B cell (primary cell): ENCODE measurements around the gene STK4. TPM values are rescaled to one million over a fixed set of nuclear protein-coding genes. Genes with fewer than 3 reads are reported as not detected.

Experiments used
- ATAC-seq: fragments of 200-7000 bp; cut with Tn5 transposase; one replicate; pipeline ENCODE4 v1.10.0; 2021; ENCODE audit warnings: low read depth, mild to moderate bottlenecking, moderate number of reproducible peaks, moderate library complexity
- CTCF ChIA-PET: fragments of 350-600 bp; sonication (Branson Sonifier 250); formaldehyde crosslinking; loops from one replicate; lab custom pipeline; 2021; ENCODE audit warnings: antibody characterized with exemption, inconsistent platforms; lab: Charles Lee
- POLR2A ChIA-PET: fragments of 350-600 bp; sonication (Branson Sonifier 250); formaldehyde crosslinking; loops from one replicate; lab custom pipeline; 2021; ENCODE audit warnings: antibody characterized with exemption; lab: Charles Lee
- DNase-seq: peaks from one replicate; pipeline ENCODE4 v3.0.0; 2013
- H2AFZ ChIP-seq: 2 replicates; pipeline ENCODE4 v1.6.1; 2012; ENCODE audit warnings: mild to moderate bottlenecking, low read depth, low read length; ENCODE audit not compliant: insufficient read depth, poor library complexity, severe bottlenecking
- H3K27ac ChIP-seq, 2 donors: 1 replicate in 1 of 2; 2 replicates in 1 of 2; pipeline ENCODE4 v1.5.1; 2012 to 2013; ENCODE audit warnings: low read length in 2 of 2, mild to moderate bottlenecking in 2 of 2, moderate library complexity in 1 of 2
- H3K27me3 ChIP-seq, 4 experiments: fragments of 200-600 bp in 1 of 4; sonication (generic) in 1 of 4; replicated peaks in 1 of 4; 1 replicate in 2 of 4; 2 replicates in 2 of 4; pipeline versions ENCODE4 v1.6.1 to v1.7.0; 2013 to 2016; ENCODE audit warnings: low read length in 3 of 4, mild to moderate bottlenecking in 2 of 4, mixed read lengths in 1 of 4, moderate library complexity in 1 of 4; ENCODE audit not compliant: insufficient read depth in 4 of 4, control insufficient read depth in 3 of 4; ENCODE audit errors: control extremely low read depth in 1 of 4
- H3K36me3 ChIP-seq, 2 experiments: replicated peaks in 1 of 2; 1 replicate in 1 of 2; 2 replicates in 1 of 2; pipeline versions ENCODE4 v1.6.1 to v1.7.1; 2013; ENCODE audit warnings: low read length in 1 of 2; ENCODE audit not compliant: insufficient read depth in 2 of 2, control insufficient read depth in 1 of 2; ENCODE audit errors: control extremely low read depth in 1 of 2, extremely low read depth in 1 of 2
- H3K4me1 ChIP-seq, 2 donors: fragments of 200-600 bp in 1 of 2; sonication (generic) in 1 of 2; 1 replicate in 1 of 2; 2 replicates in 1 of 2; pipeline versions ENCODE4 v1.5.1 to v1.6.1; 2013 to 2017; ENCODE audit warnings: low read length in 2 of 2; ENCODE audit not compliant: control insufficient read depth in 2 of 2, insufficient read depth in 2 of 2
- H3K4me2 ChIP-seq: replicated peaks from 2 replicates; pipeline ENCODE3; 2012; ENCODE audit warnings: mild to moderate bottlenecking, low read depth, low read length; ENCODE audit not compliant: poor library complexity, severe bottlenecking
- H3K4me3 ChIP-seq, 5 experiments: fragments of 200-600 bp in 1 of 5; sonication (generic) in 1 of 5; 1 replicate in 3 of 5; 2 replicates in 2 of 5; pipeline versions ENCODE4 v1.5.1 to v1.7.0; 2011 to 2016; ENCODE audit warnings: low read length in 4 of 5, mild to moderate bottlenecking in 4 of 5, low read depth in 2 of 5, control low read depth in 1 of 5, moderate library complexity in 1 of 5; ENCODE audit not compliant: insufficient read depth in 1 of 5; ENCODE audit errors: control extremely low read depth in 1 of 5, extremely low read depth in 1 of 5
- H3K79me2 ChIP-seq: fragments of 200-600 bp; sonication (generic); one replicate; pipeline ENCODE4 v1.6.0; 2016; ENCODE audit warnings: low read length; ENCODE audit not compliant: control insufficient read depth, insufficient read depth
- H3K9ac ChIP-seq: fragments of 200-600 bp; sonication (generic); 2 replicates; pipeline ENCODE4 v1.6.1; 2017; ENCODE audit warnings: mild to moderate bottlenecking, low read length, moderate library complexity
- H3K9me3 ChIP-seq, 3 donors: one replicate each; pipeline versions ENCODE4 v1.6.1 to v1.7.1; 2013; ENCODE audit warnings: low read length in 2 of 3; ENCODE audit not compliant: control insufficient read depth in 2 of 3, insufficient read depth in 1 of 3; ENCODE audit errors: control extremely low read depth in 1 of 3
- H4K20me1 ChIP-seq: 2 replicates; pipeline ENCODE4 v1.6.0; 2012; ENCODE audit warnings: mild to moderate bottlenecking, low read length; ENCODE audit not compliant: insufficient read depth, control insufficient read depth, poor library complexity, severe bottlenecking
- H3K27ac Mint-ChIP-seq: one replicate; pipeline ENCODE4 v1.8.0; 2021; ENCODE audit warnings: mixed read lengths
- H3K27me3 Mint-ChIP-seq: one replicate; pipeline ENCODE4 v1.8.0; 2021; ENCODE audit warnings: mixed read lengths
- H3K4me1 Mint-ChIP-seq: one replicate; pipeline ENCODE4 v1.8.0; 2021; ENCODE audit warnings: mixed read lengths
- H3K4me3 Mint-ChIP-seq: one replicate; pipeline ENCODE4 v1.8.0; 2021; ENCODE audit warnings: mixed read lengths
- H3K9me3 Mint-ChIP-seq: one replicate; pipeline ENCODE4 v1.8.0; 2022; ENCODE audit warnings: mixed read lengths; ENCODE audit not compliant: insufficient read depth
- EZH2 ChIP-seq: IDR thresholded peaks from 2 replicates; pipeline ENCODE4 v1.6.1; 2012; ENCODE audit warnings: borderline replicate concordance, low read depth, mild to moderate bottlenecking, moderate library complexity, low read length; ENCODE audit not compliant: insufficient read depth, poor library complexity, severe bottlenecking
- WGBS: methylation state at CpG from one replicate; pipeline ENCODE4 v1.1.5; 2013; ENCODE audit warnings: missing lambda C conversion rate; ENCODE audit not compliant: insufficient coverage; 5-methylcytosine and 5-hydroxymethylcytosine counted together
- intact Hi-C: fragments of 100-400 bp; cut with micrococcal nuclease; formaldehyde crosslinking; loops from one replicate; pipeline ENCODE4 v1.10.0; 2022
- polyA plus RNA-seq: library from polyadenylated mRNA; depleted of rRNA; stranded (reverse); fragments of >200 nt; gene quantifications from 2 replicates; pipeline ENCODE4 v1.2.3, GENCODE V29; 2012
- total RNA-seq, 2 donors: library from RNA; stranded (reverse); fragments of 120-200 nt in 1 of 2; gene quantifications; 1 replicate in 1 of 2; 2 replicates in 1 of 2; pipeline versions ENCODE4 v1.2.3 to v1.2.4, GENCODE V29; 2013 to 2022
- TF ChIP-seq, protein P1 (sequence below): fragments of 200-600 bp; IDR thresholded peaks from one replicate; pipeline ENCODE4 v1.8.0; 2022; ENCODE audit warnings: antibody characterized with exemption, mild to moderate bottlenecking

The STK4 gene
- total and polyA plus RNA-seq, 2 donors (not counting 1 experiment from before 2014, with no cell fraction given) = 38.9 to 324 TPM

- Mint-ChIP-seq H3K27ac (no peak overlapping the region), H3K4me3 (no peak overlapping the region), H3K27me3 (no peaks in the 10 kb centered on the region), H3K4me1 (peaks cover 58% of the 10 kb centered on the region), H3K9me3 (no peaks in the 10 kb centered on the region)
- Histone ChIP-seq H3K36me3 (peaks cover 2 to 54% of the 10 kb centered on the region in 2 experiments), H3K4me2 (no peak overlapping the region), H3K27me3 (no peaks in the 10 kb centered on the region), H3K4me3 (no peak overlapping the region), H3K9ac (no peak overlapping the region), H3K27ac (peak overlapping the region in 1 of 2 donors; percentile 64), H2AFZ (no peak overlapping the region), H3K4me1 (peaks cover 4 to 5% of the 10 kb centered on the region in 2 donors), H3K79me2 (peaks cover 71% of the 10 kb centered on the region), H3K9me3 (no peaks in the 10 kb centered on the region), H4K20me1 (peaks cover 19% of the 10 kb centered on the region)
- no CpG with 5 or more reads among the region's 1 CpG for WGBS
- DNase-seq (no peak), ATAC-seq (no peak)
- TF ChIP-seq, protein P1, sequence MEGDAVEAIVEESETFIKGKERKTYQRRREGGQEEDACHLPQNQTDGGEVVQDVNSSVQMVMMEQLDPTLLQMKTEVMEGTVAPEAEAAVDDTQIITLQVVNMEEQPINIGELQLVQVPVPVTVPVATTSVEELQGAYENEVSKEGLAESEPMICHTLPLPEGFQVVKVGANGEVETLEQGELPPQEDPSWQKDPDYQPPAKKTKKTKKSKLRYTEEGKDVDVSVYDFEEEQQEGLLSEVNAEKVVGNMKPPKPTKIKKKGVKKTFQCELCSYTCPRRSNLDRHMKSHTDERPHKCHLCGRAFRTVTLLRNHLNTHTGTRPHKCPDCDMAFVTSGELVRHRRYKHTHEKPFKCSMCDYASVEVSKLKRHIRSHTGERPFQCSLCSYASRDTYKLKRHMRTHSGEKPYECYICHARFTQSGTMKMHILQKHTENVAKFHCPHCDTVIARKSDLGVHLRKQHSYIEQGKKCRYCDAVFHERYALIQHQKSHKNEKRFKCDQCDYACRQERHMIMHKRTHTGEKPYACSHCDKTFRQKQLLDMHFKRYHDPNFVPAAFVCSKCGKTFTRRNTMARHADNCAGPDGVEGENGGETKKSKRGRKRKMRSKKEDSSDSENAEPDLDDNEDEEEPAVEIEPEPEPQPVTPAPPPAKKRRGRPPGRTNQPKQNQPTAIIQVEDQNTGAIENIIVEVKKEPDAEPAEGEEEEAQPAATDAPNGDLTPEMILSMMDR = no peak
- no peak for TF ChIP-seq EZH2
- intact Hi-C loops = no loop called here
- POLR2A ChIA-PET = no interaction called here
- CTCF ChIA-PET = interaction anchor here (0.9 to 2.0 kb wide), 4 partner anchors 12 to 74 kb away, joined by 3 to 10 read pairs (median 4); no protein-coding TSS in a partner anchor
Measured at GRCh38 chr20:45038745-45039474, 72.6 kb downstream of the STK4 start.

DNA sequence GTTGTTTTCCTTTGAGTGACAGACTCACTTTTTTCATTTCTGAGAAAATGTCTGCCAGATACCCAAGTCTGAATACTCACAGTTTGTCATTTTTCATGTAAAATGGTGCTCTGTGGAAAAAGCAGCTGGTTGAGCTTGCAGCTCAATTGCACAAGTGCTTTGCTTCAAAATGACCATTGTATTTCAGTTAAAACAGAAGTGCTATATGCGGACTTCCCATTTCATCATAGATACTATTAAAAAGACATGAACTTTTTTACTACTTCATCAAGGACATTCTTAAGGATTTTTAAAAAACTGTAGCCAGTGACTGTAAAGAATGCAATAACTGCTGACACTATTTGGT is 73.1 kb downstream of the STK4 start:
- Mint-ChIP-seq H3K27ac (no peak overlapping the region), H3K4me1 (peaks cover 60% of the 10 kb centered on the region)
- ATAC-seq = no peak

More for the DNA sequence above, 73.1 kb downstream of the STK4 start:
- Histone ChIP-seq H3K79me2 (peaks cover 74% of the 10 kb centered on the region), H3K27me3 (no peaks in the 10 kb centered on the region), H3K9ac (no peak overlapping the region), H3K36me3 (peaks cover 2 to 54% of the 10 kb centered on the region in 2 experiments), H3K9me3 (no peaks in the 10 kb centered on the region), H2AFZ (no peak overlapping the region), H3K4me2 (no peak overlapping the region), H3K4me3 (no peak overlapping the region), H4K20me1 (peaks cover 17% of the 10 kb centered on the region), H3K27ac (peak overlapping the region in 1 of 2 donors; percentile 64), H3K4me1 (peaks cover 8% of the 10 kb centered on the region in 2 donors)
- Mint-ChIP-seq H3K9me3 (no peaks in the 10 kb centered on the region), H3K27me3 (no peaks in the 10 kb centered on the region), H3K4me3 (no peak overlapping the region)
- ChIA-PET POLR2A (no interaction called here), CTCF (interaction anchor here (0.9 to 2.0 kb wide), 3 partner anchors 55 to 74 kb away, joined by 3 to 10 read pairs (median 4); no protein-coding TSS in a partner anchor)
- no peak for DNase-seq
- no CpG with 5 or more reads among the region's 1 CpG for WGBS
- intact Hi-C loops = no loop called here
- TF ChIP-seq EZH2 = no peak
- TF ChIP-seq, protein P1 = no peak
